Activated naive CD4-positive, alpha-beta T cell treated with anti-CD3 and anti-CD28 coated beads, Interleukin-2, amount 50 U/mL, for 16 hours (primary cell): ENCODE measurements around the gene YY2.
"Not testable (repeated sequence)": the region's sequence is repeated elsewhere in the genome, so short reads cannot be mapped to it uniquely, and the experiment has no call there.

Experiments used
- DNase-seq: peaks from one replicate; pipeline ENCODE4 v3.0.0-alpha.2; 2020

The YY2 gene

DNA sequence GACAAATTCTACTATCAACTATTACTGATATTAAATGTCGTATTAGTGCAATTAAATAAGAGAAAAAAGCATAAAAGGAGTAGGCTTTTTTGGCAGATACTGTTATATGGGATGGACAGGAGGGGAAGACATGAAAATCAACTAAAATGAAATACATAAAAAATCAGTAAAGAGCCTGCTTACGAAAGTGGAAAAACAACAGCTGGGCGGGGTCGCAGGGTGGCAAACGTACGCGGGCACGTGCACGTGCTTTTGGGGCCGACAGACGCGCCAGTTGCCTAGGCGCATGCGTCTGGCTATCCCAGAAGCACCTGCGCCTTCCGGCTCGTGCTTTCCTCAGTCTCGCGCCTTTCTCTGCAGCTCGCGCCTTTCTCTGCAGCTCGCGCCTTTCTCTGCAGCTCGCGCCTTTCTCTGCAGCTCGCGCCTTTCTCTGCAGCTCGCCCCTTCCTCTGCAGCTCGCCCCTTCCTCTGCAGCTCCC lies at the start of gene YY2:
Gene YY2, plus strand, starts transcription at position 51 of the 479 bp plus-strand sequence. CDS start 498 bp downstream, outside the sequence.
- no peak for DNase-seq

DNA sequence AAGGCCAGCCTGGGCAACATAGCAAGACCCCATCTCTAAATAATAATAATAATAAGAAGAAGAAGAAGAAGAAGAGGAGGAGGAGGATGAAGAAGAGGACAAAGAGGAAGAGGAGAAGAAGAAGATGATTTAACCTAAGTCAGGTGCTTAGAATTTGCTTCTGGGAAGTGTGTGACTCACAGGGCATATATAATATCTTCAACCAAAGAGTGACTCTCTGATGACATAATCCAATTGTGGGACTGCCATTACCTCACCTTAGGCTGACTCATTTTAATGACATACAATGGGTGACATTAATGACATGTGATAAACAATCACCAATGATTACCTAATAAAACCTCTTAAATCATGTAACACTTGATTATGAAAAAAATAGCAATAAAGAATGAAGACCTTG lies 49.1 kb upstream of the YY2 start:
- DNase-seq, result no peak

DNA sequence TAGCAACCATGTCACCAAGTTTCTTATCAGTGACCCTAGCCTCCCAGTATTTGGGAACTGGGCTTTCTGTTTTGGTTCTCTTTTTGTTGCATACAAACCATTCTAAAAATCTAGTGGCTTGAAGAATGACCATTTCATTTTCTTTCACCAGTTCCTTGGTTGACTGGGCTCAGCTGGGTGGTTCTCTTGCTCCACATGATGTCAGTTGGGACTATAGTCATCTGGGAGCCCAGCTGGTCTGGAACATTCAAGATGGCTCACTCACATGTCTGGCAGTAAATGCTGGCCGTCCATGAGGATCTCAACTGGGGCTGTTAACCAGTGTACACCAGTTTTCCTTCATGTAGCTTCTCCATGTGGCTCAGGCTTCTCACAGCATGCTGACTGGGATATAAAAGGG lies 44.0 kb upstream of the YY2 start:
- DNase-seq, result no peak

DNA sequence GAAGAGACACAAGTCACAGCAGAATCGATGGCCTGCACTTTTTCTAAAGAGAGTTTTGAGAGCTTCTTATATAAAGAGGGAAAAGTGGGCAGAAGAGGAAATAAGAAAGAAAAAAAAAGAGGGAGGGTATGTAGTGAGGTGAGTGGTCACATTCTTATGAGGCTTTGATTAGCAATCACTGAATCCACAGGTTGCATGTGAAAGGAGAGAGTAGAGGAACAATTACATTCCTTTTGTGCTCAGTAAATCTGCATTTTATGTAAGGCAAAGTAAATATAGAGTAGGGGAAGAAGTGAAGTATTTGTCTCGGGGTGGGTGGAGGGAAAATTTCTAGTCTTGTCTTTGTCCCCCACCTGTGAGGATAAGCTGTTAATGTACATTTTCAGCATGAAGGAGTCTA lies 43.2 kb upstream of the YY2 start:
- DNase-seq, result no peak

DNA sequence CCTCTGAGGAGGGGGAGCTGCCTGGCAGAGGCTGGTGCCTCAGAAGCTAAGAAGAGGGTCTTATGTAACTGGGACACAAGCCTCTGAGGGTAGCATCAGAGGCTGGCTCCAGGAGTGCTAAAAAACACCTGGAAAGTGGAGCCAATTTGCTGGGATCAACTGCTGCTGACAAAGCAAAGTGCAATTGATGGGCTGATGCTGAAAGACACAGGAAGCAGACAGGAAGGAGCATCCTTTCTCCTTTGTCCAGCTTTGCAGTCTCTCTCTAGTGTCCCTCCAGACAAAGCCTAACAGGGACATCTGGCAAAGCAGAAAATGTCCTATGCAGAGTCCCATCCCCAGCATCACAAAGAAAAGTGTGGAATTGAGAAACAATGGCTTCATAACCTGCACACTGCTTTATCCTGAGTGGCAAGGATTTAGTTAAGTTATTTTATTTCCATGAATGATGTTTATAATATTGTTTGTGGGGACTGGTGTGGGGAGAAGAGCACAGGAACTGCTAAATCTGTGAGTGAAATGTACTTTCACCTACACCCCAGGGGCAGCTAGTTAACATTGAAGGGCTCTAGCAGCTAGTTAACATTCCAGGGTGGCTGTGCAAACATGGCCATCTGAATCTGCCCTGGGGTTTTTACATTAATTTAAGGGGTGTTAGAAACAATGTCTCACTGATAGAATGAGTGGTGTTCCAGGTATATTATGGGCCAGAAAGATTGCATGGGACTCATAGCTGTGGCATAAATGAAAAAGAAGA lies 42.0 kb upstream of the YY2 start:
- DNase-seq, result no peak

DNA sequence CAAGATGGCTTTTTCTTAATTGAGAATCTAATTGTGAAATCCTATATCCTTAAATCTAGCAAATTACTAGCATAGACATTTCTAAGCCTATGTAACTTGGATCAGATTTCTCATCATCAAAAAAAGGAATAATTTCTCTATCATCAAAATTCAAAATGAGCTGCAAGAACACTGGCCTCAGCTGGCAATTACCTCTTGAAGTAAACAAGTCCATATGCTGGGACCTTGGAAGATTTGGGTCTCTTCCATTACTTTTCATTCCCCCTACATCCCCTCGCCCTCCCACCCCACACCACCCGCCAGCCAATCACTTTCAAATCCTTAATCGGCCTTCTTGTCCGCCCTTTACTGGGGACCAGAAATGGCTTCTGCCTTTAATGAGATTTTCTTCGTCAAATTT lies 39.7 kb upstream of the YY2 start:
- DNase-seq, result no peak

DNA sequence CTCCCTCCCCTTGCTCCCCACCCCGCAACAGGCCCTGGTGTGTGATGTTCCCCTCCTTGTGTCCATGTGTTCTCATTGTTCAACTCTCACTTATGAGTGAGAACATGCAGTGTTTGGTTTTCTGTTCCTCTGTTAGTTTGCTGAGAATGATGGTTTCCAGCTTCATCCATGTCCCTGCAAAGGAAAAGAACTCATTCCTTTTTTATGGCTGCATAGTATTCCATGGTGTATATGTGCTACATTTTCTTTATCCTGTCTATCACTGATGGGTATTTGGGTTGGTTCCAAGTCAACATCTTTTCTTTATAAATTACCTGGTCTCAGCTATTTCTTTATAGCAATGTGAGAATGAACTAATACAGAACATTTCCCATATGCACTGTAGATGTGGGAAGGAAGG lies 35.6 kb upstream of the YY2 start:
- DNase-seq, result not testable (repeated sequence)

DNA sequence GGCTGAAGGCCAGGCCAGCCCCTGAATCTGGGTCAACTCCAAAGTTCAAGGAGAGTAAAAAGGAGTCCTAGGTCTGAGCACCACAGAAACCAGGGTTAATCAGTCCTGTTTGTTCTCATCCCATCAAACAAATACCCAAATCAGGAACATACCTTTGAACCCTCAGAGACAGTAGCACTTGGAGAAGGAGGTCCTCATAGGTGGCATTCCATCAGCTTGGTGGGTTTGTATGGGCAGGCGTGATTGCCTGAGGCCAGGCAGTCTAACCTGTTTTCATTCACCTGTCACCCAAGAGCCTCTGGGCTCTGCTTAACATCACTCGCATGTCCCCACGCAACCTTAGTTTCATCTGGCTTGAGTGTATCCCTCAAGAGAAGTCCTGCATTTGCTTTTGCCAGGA lies 33.9 kb upstream of the YY2 start:
- DNase-seq, result no peak

DNA sequence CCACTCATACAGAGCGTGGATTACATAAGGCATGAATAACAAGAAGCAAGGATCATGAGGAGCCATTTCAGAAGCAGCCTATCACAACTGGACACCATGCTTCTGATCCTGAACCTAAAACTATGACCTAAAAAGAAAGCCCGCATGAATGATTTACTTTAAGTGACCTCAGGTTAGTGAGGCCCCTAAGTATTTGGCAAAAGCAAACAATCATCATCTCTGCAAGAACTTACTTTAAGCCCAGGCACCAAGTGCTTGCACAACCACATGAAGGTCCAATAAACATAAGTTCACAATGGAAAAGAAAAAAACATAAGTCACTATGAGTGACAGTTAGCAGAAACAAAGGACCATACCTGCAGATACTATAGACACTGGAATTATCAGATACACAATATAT lies 24.3 kb upstream of the YY2 start:
- DNase-seq, result no peak

DNA sequence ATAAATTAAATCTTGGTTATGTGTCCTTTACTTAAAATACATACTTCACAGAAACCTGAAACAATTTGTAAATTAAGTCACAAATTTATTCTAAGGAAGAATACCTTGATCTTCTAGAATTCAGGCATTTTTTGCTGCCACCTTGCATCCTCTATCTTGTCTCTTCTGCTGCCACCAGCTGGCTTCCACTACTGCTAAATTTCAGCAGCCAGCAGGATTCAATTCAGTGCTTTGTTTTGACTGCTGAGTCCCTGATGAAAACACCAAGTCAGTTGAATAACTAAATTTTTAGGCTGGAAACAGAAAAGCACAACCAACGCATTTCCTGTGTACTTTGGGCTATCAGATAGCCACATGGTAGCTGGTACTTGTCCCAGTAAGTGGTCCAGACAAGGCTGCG lies 18.7 kb upstream of the YY2 start:
- no peak for DNase-seq

DNA sequence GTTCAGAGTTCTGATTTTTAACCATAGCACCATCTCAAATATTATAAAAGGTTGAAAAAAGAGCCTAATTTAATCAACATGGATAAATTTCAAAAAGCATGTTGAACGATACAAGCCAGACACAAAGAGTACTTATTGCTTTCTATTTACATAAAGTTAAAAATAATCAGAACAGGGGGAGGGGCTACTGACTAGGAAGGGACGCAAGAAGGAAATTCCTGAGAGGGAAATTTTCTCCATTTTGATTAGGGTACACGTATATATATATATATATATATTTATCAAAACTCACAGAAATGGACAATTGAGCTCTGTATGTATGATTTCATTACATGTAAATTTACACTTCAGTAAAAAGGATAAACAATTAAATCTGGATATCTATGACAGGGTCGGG lies 16.9 kb upstream of the YY2 start:
- DNase-seq, result no peak

DNA sequence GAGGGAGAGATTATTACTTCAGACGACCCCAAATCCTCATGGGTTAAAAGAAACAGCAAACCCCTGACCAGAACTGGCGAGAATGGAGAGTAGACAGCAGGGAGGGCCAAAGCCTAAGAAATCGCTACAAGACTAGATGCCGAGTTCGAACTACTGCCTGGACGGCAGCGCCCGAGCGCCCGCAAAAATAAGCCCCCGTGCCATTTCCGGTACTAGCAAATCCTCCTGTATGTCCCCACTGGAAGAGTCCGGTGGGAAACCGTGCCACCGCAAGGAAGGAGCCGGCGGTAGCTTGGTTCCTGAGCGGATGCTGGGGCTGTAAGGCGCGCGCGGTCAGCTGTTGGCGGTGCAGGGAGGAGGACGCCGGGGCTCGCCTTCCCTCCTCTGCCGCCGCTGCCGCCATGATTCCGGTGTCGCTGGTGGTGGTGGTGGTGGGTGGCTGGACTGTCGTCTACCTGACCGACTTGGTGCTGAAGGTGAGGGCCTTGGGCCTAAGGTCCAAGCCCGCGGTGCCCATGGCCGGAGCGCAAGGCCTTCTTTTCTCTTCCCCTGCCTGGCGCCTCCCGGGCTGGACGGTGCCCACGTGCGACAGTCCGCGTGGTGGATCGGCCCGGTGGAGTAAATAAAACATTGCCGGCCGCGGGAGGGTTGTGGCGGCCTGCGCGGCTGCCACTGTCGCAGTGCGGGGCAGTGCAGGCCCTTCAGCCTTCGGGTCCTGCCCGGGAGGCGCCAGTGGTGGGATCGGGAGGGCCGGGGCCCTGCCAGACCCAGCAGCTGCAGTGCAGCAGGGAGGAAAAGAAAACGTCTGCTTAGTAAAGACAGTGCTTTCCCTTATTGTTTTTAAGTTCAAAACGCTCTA lies 16.2 kb upstream of the YY2 start, which contains the start of gene MBTPS2:
Gene MBTPS2, plus strand, starts transcription at position 284 of the 859 bp plus-strand sequence. Its CDS starts 118 bp downstream, at position 402.
- DNase-seq, result peak; percentile 79

DNA sequence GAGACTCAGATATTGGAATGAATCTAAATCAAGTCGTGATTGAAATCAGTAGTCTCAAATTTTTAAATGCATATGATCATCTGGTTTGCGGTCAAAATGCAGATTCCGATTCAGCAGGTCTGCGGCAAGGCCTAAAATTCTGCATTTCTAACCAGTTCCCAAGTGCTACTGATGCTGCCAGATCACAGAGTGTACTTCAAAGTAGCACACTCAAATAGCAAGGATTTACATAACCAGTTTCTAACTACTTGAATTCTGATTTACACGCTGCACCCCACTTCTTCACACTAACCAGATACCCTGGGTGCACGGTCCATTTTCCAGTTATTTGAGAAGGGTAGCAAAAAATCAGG lies 15.6 kb upstream of the YY2 start:
- DNase-seq, result no peak

DNA sequence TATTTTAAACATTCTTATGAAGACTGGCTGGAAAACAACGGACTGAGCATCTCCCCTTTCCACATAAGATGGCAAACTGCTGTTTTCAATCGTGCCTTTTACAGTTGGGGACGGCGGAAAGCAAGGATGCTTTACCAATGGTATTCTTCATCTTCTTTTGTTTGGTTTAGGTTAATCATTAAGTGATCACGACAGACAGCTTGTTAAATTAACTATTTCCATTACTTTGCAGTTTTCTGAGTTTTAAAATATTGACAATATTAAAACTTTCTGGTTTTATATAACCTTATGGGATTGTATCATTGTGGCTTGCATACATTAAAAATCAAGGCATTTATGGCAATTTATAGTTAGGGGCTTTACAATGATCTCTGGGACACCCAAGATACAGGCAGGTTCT lies 12.6 kb upstream of the YY2 start:
- DNase-seq, result no peak

DNA sequence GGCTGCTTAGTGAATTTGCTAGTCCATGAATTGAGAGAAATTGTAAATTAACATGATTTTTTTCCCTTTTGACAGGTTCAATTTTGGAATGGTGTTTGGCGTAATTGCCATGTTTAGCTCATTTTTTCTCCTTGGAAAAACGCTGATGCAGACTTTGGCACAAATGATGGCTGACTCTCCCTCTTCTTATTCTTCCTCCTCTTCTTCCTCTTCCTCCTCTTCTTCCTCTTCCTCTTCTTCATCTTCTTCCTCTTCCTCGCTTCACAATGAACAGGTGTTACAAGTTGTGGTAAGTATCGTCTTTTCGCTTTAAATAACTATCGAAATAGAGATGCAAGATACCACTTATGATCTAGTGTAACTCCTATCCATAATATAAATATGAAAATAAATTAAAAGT lies 10.7 kb upstream of the YY2 start:
- no peak for DNase-seq

DNA sequence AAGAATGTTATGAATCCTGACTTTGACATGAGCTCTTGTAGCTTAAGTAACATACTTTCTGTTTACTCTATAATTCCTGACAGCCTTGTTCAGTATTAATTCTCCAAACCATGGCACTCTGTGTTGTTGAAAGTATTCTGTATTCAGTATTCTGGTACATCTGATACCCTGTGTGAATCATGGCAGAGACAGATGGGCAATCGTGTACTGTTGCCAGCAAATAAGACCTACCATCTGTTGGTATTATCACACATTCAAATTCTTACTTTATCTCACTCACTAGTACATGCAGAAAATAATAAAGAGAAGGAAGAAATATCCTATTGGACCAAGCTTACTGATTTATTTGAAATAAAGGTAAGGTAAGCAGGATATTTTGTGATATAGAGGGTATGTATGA lies 8.4 kb upstream of the YY2 start:
- DNase-seq, result no peak

DNA sequence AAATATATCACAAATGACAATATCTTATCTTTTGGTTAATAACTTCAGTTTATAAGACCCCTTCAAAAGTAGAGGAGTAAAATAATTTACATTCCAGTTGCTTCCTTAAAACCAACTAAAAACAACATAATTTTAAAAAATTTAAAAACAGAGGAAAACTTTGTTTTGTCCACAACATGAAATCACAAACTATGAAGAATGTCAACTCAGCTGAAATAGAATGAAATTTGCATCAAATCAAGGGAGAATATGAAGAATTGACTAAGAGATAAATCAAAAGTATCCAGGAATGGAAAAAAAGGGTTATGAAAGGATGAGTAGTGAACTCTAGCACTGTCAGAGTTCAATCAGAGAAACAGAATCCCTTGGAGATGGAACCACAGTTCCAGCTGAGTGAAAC lies 2.2 kb upstream of the YY2 start:
- no peak for DNase-seq

DNA sequence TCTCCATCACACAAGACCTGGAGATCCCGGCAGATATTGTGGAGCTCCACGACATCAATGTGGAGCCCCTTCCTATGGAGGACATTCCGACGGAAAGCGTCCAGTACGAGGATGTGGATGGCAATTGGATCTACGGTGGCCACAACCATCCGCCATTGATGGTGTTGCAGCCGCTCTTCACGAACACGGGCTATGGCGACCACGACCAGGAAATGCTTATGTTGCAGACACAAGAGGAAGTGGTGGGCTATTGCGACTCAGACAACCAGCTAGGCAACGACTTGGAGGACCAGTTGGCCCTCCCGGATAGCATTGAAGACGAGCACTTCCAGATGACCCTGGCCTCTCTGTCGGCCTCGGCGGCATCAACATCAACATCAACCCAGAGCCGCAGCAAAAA lies 717 bp downstream of the YY2 start:
- no peak for DNase-seq

DNA sequence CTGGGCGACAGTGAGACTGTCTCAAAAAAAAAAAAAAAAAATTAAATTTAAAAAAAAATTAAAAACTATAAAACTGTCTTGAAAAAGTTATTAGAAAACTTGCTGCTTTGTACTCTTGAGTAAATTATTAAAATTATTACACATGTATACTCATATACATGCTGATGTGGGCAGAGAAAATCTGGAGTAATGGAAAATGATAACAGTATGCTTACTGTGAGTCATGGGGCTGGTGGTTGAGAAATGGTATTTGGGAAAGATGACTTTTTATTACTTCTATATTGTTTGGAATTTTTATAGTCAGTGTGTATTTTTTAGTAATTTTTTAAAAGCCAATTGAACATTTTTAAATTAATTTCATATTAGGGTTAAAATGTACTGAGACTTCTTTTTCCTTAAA lies 7.5 kb downstream of the YY2 start:
- DNase-seq, result no peak

DNA sequence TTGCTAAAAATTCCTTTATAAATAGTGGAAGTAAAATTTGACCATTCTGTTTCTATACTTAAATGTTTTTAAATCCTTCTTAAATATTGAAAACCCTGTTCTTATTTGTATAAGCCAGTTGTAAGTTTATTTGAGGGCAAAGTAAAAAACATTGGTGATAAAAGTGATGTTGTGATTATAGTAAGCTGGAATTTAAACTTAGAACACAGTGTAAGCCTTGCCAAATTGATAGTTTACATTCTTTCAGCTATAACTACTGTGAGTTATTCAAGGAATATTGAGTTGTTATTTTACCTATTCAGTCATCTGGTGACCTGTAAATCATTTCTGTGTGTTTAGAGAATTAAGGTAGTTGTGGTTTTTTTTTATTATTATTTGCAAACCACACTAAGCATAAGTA lies 9.6 kb downstream of the YY2 start:
- no peak for DNase-seq

DNA sequence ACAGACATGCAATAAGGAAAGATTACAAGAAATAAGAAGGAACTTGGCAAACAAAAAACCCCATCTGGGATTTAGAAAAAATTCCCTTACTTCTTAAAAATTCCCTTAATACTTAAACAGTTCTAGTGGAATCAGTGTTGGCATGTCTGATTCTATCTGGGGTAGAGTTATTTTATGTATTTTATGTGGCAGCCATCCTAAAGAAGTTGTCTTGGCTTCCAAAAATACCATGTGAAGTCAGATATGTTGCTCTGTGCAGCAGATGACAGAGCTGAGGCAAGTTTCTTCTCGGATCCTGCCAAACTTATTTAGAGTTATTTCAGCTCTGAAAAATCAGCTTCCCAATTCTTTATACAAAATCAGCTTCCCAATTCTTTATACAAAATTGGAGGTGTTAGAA lies 14.7 kb downstream of the YY2 start:
- no peak for DNase-seq

DNA sequence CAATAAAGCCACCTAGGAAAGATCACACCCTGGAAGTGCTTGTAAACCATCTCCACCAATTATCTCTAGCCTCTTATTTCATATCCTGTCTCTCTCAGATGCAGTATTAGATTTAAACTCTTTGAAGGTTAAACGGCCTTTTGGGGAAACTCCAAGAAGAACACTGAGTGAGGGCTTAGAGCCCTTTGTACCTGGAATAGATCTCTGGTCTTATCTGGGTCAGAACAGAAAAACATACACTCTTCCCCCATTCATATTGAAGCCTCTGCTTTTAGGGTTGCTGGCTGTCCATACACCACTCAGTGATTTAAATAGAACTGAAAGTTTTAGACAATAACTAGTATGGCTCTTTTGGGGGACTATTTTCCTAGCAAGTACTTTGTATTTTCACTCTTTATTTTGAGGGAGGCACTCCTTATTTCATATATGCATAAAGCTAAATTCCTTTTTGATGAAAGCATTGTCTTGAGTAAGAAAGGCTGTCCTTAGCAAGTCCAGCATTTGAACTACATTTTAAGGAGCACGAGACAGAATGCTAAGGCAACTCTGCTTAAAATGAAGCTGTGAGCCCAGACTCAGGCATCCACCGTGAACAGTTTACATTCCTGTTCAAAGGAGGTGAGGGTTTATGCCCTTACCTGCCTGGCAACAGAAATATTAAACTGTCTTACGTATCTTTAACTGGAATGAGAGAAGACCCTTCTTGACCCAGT lies 17.4 kb downstream of the YY2 start:
- no peak for DNase-seq

DNA sequence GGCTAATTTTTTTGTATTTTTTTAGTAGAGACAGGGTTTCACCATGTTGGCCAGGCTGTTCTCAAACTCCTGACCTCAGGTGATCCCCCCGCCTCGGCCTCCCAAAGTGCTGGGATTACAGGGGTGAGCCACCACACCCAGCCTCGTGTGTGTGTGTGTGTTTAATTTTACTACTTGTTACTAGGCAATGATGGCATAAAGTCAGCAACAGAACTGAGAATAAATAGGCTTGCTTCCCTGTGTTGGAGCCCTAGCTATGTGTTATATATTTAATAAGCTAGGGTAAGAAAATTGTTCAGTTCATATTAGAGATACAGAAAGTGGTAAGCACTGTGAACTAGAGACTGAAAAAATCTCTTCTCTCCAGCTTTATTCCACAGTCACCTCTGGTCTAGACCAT lies 18.4 kb downstream of the YY2 start:
- not testable (repeated sequence) for DNase-seq

DNA sequence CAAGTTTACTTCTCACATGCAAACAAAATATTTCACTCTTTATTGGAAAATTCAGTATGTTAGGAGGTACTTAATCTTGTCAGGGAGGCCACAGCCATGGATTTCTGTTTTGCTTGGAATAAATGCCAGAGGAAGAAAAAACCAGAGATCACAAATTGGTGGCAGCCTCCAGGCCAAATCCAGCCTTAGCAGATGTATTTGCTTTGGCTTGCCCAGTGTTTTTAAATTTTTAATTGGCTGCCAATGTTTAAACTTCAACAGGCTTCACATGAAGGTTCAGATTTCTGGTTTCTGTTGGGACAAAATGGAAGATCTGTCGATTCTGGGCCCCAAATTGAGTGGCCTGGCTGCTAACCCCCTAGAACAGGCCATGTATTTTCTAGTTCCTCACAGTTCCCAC lies 19.2 kb downstream of the YY2 start:
- DNase-seq, result no peak
